ENCODE data around the gene MCFD2.

DNA sequence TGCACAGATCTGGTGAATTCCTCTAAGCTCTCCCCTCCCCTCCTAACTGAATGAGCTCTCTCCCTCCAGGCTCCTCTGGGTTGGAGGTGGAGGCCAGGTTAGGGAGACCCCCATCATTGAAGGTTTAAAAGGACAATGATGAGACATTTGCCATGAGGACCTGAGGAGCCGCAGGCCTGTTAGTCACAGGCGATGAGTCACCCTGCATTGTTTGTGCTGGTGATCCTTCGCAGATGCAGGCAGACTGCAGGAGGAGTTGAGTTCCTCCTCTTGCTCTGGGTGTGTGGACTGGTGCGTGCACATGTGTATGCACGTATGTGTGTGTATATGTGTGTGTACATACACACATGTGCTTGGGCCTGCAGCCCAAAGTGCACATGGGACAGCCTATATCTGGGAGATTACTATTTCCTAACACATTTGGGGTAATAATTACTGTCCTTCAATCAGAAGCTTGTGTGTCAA is 42.0 kb downstream of the MCFD2 start:
- TF ChIP-seq, protein P1, sequence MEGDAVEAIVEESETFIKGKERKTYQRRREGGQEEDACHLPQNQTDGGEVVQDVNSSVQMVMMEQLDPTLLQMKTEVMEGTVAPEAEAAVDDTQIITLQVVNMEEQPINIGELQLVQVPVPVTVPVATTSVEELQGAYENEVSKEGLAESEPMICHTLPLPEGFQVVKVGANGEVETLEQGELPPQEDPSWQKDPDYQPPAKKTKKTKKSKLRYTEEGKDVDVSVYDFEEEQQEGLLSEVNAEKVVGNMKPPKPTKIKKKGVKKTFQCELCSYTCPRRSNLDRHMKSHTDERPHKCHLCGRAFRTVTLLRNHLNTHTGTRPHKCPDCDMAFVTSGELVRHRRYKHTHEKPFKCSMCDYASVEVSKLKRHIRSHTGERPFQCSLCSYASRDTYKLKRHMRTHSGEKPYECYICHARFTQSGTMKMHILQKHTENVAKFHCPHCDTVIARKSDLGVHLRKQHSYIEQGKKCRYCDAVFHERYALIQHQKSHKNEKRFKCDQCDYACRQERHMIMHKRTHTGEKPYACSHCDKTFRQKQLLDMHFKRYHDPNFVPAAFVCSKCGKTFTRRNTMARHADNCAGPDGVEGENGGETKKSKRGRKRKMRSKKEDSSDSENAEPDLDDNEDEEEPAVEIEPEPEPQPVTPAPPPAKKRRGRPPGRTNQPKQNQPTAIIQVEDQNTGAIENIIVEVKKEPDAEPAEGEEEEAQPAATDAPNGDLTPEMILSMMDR (IDR thresholded peaks at IDR 0.05) = no peak
- no peak for TF ChIP-seq POLR2A (IDR thresholded peaks at IDR 0.05)

Measured in testis (tissue), 2 donors.